ENCODE measurements around the gene ALAS1.

DNA sequence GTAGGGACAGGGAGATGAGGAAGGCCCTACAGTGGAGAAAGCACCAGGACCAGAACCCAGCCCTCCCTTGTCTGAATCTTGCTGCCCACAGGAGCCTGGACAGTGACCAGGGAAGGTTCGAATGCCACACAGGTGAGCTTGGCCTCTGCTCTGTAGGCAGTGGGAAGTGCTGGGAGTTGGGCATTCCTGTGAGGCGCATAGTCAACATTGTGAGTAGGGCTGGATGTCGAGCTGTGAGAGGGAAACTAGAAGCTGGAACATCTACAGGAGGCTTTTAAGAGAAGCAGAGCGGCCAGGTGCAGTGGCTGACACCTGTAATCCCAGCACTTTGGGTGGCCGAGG is 20.3 kb upstream of the ALAS1 start:
- no peak for TF ChIP-seq CTCF (IDR thresholded peaks at IDR 0.05)
- no peak for TF ChIP-seq POLR2A (IDR thresholded peaks at IDR 0.05)
- TF ChIP-seq EP300 (IDR thresholded peaks at IDR 0.05), result no peak

All from ovary (tissue), 3 donors.